ENCODE results near the gene AP5S1. TPM values are rescaled to one million over a fixed set of nuclear protein-coding genes. Genes with fewer than 3 reads are reported as not detected.
"Not testable (repeated sequence)": the region's sequence is repeated elsewhere in the genome, so short reads cannot be mapped to it uniquely, and the experiment has no call there.

AP5S1 gene
- total RNA-seq, 1 donor from 2014 or later = 10.2 TPM

DNA sequence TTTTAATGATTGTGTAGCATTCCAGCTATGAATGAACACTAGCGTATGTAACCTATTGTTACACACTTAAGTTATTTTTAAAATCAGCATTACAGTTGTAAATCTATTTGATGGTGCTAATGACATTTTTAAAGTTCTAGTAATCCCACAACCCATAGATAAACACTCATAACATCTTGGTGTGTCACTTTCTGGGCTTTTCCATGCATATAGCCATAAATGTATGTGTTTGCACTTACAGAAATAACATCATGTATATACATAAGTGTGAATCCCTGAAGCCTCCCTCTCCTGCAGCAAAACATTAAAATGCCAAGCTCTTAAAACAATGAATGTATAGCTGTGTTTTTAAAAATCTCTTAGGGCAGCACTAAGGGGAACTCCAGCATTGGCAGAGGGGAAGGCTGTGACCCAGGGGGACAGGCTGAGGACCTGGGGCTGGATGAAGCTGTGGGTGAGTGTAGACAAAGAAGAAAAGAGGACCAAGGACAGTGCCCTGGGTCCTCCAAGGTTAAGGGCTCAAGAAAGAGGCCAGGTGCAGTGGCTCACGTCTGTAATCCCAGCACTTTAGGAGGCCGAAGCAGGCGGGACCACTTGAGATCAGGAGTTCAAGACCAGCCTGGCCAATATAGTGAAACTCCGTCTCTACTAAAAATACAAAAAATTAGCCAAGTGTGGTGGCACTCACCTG is 32.9 kb upstream of the AP5S1 start:
- intact Hi-C loops (cut with micrococcal nuclease) = loop anchor here (5.0 kb wide), 1 partner anchor 35 kb away; the partner anchor contains the start of gene AP5S1
- no peak for DNase-seq
- no peak for ATAC-seq

DNA sequence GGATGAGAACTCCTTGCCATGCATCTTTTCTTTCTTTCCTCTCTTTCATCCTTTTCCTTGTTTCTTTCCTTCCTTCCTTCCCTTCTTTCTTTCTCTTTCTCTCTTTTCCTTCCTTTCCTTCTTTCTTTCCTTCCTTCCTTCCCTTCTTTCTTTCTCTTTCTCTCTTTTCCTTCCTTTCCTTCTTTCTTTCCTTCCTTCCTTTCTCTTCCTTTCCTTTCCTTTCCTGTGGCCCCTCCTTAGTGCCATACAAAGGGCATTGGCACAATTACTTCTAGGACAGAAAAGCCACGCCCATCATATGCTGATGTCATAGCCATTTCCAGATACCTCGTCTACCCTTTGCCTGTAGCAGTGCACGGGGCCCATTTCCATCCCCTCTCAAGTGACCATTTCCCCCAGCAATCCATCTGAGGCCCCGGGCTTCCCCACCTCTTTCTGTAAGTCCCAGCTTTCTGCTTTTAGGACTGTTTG is 31.6 kb upstream of the AP5S1 start:
- ATAC-seq = no peak
- intact Hi-C loops (cut with micrococcal nuclease) = loop anchor here (5.0 kb wide), 1 partner anchor 34 kb away; the partner anchor contains the start of gene AP5S1
- no peak for DNase-seq

DNA sequence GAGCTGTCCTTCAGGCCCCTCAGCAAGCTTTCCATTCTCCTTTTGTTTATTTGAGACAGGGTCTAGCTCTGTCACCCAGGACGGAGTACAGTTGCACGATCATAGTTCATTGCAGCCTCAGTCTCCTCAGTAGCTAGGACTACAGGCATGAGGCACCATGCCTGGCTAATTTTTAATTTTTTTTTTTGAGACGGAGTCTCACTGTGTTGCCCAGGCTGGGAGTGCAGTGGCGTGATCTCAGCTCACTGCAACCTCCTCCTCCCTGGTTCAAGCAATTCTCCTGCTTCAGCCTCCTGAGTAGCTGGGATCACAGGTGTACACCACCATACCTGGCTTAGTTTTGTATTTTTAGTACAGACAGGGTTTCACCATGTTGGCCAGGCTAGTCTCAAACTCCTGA is 31.1 kb upstream of the AP5S1 start:
- ATAC-seq = not testable (repeated sequence)
- intact Hi-C loops (cut with micrococcal nuclease) = loop anchor here (5.0 kb wide), 1 partner anchor 33 kb away; the partner anchor contains the start of gene AP5S1

DNA sequence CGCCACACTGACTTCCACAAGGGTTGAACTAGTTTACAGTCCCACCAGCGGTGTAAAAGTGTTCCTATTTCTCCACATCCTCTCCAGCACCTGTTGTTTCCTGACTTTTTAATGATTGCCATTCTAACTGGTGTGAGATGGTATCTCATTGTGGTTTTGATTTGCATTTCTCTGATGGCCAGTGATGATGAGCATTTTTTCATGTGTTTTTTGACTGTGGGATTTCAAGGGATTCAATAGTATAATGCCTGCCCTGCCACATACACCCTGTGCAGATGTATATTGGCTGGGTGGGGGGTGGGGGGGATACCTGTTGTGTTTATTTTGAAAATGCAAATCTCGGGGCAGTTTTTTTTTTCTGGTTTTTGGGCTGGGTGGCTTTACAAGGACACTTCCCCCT is 26.2 kb upstream of the AP5S1 start:
- intact Hi-C loops (cut with micrococcal nuclease) = not testable (repeated sequence)

More for the DNA sequence above, 31.1 kb upstream of the AP5S1 start:
- DNase-seq = not testable (repeated sequence)

GRCh38 chr20:3794701-3795420 is 25.5 kb upstream of the AP5S1 start:
- no peak for ATAC-seq
- DNase-seq = no peak
- intact Hi-C loops (cut with micrococcal nuclease) = no loop called here

More for the DNA sequence above, 26.2 kb upstream of the AP5S1 start:
- ATAC-seq, DNase-seq: not testable (repeated sequence)

GRCh38 chr20:3795511-3796468 is 24.6 kb upstream of the AP5S1 start, which contains the start of gene CDC25B:
CDC25B (plus strand) TSS chr20:3796310; CDS start chr20:3796532, 222 bp downstream.
- intact Hi-C loops (cut with micrococcal nuclease) = no loop called here
- ATAC-seq (peak; percentile 96), DNase-seq (peak; percentile 96)

GRCh38 chr20:3796477-3797225 is 23.7 kb upstream of the AP5S1 start:
- ATAC-seq (no peak), DNase-seq (no peak)
- intact Hi-C loops (cut with micrococcal nuclease) = no loop called here

DNA sequence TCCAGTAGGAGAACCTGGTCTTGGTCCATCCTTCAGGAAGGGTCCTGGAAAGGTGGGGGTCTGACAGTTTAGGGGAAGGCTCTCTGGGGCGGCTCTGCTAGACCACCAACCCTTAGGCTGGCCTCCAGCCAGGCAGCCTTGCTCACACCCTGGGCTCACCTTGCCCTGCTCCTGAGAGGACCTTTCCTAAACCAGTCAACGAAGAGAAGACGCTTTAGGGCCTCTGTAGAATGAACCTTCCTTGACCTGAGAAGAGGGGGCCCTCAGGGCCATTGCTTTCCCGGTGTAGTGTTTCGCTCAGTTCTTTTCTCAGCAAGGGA is 23.2 kb upstream of the AP5S1 start:
- no peak for DNase-seq
- intact Hi-C loops (cut with micrococcal nuclease) = no loop called here
- ATAC-seq = no peak

DNA sequence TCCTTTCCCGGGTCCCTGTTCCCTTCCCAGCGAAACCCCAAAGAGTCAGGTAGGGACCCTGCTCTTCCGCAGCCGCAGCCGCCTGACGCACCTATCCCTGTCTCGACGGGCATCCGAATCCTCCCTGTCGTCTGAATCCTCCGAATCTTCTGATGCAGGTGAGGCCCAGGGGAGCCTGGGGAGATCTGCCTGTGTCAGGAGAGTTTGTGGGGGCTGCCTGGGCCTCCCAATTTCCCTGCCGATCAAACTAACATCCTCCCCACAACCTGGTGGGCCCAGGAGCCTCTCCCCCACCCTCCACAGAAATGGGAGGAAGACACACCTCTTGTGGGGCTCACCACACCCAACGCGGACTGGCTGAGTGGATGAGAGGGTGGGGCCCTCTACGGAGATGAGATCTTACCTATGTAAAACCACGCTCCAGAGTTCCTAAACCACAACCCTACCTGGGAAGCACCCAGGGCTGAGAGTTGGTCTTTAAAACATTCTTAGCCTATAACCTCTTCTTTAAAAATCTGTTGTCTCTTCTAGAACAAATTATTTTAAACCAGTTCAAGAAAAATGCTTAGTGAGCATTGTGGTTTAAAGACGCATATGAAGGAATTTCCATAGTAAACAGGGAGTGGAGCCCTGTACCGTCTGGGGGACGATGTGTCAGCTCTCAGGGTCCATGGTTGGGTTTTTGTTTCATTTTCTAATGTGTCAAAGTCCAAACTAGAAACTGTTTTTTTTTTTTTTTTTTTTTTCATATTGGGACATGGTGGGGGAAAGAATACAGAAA is 22.6 kb upstream of the AP5S1 start:
- ATAC-seq = no peak
- intact Hi-C loops (cut with micrococcal nuclease) = no loop called here
- peak; percentile 20 for DNase-seq

DNA sequence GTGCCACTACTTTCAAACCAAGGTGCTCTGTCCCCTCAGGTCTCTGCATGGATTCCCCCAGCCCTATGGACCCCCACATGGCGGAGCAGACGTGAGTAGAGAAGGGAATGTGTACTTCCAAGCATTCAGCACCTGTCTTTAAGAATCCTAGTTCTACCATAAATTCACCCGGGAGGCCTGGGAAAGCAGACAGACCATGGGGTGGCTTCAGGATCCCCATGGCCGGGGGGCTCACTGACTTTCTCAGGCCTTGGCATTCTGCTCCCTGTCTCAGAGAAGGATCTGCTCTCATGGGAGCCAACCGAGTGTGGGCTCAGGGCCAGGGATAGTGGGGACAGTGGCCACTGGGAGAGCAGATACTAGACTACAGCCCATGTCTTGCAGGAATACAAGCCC is 22.0 kb upstream of the AP5S1 start:
- intact Hi-C loops (cut with micrococcal nuclease) = no loop called here
- peak; percentile 26 for DNase-seq
- ATAC-seq = no peak

- intact Hi-C loops (cut with micrococcal nuclease) = no loop called here
- no peak for DNase-seq
- no peak for ATAC-seq
Observed at GRCh38 chr20:3798908-3799248, 21.5 kb upstream of the AP5S1 start.

- DNase-seq (peak; percentile 23), ATAC-seq (no peak)
- intact Hi-C loops (cut with micrococcal nuclease) = no loop called here
Observed at GRCh38 chr20:3800256-3800877, 20.0 kb upstream of the AP5S1 start.

- ATAC-seq = no peak
- DNase-seq = peak; percentile 27
- intact Hi-C loops (cut with micrococcal nuclease) = no loop called here
Observed at GRCh38 chr20:3800878-3801260, 19.5 kb upstream of the AP5S1 start.

- no peak for ATAC-seq
- DNase-seq = no peak
- intact Hi-C loops (cut with micrococcal nuclease) = no loop called here
Observed at GRCh38 chr20:3801299-3801698, 19.0 kb upstream of the AP5S1 start.

- intact Hi-C loops (cut with micrococcal nuclease) = no loop called here
- DNase-seq (peak; percentile 22), ATAC-seq (no peak)
Observed at GRCh38 chr20:3801846-3802245, 18.5 kb upstream of the AP5S1 start.

GRCh38 chr20:3802524-3803239 is 17.7 kb upstream of the AP5S1 start:
- ATAC-seq (no peak), DNase-seq (peak; percentile 19)
- intact Hi-C loops (cut with micrococcal nuclease) = no loop called here

DNA sequence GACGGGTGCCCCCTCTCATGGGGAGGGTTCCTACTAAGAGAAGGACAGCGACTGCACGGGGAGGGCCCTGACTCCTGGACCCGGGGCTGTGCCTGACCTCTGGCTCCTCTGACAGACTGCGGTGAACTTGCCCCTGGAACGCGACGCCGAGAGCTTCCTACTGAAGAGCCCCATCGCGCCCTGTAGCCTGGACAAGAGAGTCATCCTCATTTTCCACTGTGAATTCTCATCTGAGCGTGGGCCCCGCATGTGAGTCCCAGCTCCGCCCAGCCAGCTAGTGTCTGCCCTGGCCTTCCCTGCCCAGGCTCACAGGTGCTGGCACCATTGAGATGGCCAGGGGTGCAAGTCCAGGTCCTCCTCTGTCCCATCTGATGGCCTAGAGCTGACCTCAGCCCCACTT is 17.1 kb upstream of the AP5S1 start:
- peak; percentile 22 for DNase-seq
- intact Hi-C loops (cut with micrococcal nuclease) = no loop called here
- no peak for ATAC-seq

All from left ventricle myocardium superior (tissue), 1 donor.